HG03139 (cell line): ENCODE results near the gene ZNF831.

Experiments
- ATAC-seq: cut with Tn5 transposase; IDR thresholded peaks from one replicate; pipeline ENCODE4 v1.9.1; 2021; ENCODE audit not compliant: unreplicated experiment

The ZNF831 gene

DNA sequence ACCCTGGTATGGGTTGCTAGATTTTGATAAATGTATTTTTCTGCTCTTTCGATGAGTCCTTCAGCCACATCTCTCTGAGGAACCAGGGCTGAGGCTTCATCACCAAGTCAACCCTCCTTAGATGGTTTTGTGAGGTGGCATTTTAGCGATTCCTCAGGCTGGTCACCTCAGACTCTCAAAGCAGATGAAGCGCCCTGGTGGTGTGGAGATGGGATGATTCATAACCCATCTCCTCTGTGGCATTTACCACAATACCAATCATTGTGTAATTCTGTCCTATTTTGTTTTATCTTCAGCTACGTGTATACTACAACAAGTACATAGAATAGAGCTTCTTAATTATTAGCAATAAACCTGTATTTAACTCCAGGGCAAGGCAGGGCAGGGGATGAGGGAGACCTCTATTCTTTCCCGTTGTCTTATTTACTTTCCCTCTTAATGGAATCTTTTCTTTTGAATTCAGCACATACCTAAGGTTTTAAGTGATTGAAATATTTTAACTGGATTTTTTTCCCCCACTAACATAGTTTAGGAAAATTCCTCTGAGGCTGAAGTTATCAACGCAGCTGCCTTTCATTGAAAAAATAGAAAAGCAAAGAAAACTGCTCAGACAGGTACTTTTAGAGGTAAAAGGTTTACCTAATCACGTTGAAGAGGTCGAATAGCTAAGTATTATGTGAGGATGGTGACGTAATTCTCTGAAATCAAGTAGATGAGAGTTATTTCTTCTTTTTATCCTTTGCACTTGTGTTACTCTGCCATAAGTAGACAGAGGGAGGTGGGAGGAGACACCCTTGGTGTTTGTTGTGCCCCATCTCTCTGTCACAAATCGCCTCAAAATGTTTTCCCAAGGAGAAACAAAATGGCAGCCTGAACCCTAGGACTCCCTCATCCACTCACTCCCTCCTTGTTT, 79.3 kb downstream of the ZNF831 start:
- no peak for ATAC-seq

DNA sequence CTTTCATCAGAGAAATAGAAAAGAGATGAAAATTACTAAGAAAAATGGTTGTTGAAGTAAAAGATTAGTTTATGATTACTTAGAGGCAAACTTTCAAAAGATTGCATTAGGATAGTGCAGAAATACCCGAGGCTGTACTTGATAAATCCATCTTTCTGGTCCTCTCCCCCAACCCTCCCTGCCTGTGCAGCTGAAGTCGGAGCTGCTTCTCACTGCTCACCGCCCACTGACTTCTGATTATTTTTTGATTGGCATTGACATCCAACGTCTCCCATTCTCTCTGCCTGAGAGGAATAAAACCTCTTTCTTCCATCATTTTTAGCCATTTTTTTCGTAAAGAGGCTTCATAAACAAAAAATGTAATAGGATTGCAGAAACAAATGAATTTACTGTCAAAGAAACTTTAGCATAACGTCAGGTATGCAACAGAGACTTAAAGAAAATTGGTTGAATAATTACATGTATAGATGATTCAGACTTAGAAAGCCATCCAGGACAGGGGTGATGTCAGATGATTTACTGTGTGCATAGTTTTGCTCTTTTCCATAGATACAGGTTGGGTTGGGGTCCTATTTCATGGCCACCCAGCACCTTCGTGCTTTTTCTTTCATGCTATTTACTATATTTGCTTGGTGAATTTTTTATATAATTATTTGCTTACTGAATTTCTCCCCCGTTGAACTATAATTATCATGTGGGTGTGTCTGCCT, 83.2 kb downstream of the ZNF831 start:
- ATAC-seq: no peak

GRCh38 chr20:59247731-59248684, 84.4 kb downstream of the ZNF831 start:
- ATAC-seq: no peak

DNA sequence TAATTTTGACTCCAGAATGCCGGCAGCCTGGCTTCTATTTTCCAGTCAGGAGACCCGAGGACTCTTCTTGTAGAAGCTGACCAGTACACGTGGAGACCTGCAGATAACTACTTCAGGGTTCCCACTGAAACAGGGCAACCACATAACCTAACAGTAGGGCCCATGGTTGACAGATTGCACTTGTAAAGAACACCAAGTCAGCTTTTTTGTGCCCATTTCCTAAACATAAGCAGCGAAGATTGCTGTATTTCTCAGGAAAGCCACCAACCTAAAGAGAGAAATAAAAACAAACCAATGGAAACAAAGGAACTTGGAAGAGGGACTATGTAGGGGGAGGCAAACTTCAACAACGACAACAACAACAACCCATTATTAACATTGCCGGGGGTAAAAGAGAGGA, 86.7 kb downstream of the ZNF831 start:
- no peak for ATAC-seq

GRCh38 chr20:59253325-59253724, 89.7 kb downstream of the ZNF831 start:
- no peak for ATAC-seq

DNA sequence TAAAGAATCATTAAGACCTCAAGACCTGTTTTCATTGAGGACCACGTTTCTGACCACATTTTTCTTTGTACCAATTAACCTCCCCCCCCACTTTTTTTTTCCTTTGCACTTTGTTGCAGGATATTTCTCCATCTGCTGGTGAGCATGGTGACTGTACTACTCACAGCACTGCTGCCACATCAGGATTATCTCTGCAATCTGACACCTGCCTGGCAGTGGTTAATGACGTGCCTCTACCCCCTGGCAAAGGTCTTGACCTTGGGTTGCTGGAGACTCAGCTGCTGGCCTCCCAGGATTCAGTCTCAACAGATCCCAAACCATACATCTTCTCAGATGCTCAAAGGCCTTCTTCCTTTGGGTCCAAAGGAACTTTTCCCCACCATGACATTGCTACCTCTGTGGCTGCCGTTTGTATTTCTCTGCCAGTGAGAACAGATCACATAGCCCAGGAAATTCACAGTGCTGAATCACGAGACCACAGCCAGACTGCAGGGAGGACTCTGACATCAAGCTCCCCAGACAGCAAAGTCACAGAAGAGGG, 90.2 kb downstream of the ZNF831 start:
- ATAC-seq: no peak

GRCh38 chr20:59255256-59255655, 91.6 kb downstream of the ZNF831 start:
- ATAC-seq: no peak

- no peak for ATAC-seq
Measured at GRCh38 chr20:59258221-59258621, 94.6 kb downstream of the ZNF831 start.

GRCh38 chr20:59259946-59260345, 96.3 kb downstream of the ZNF831 start:
- no peak for ATAC-seq

- no peak for ATAC-seq
Measured at GRCh38 chr20:59265298-59265697, 101.7 kb downstream of the ZNF831 start.

DNA sequence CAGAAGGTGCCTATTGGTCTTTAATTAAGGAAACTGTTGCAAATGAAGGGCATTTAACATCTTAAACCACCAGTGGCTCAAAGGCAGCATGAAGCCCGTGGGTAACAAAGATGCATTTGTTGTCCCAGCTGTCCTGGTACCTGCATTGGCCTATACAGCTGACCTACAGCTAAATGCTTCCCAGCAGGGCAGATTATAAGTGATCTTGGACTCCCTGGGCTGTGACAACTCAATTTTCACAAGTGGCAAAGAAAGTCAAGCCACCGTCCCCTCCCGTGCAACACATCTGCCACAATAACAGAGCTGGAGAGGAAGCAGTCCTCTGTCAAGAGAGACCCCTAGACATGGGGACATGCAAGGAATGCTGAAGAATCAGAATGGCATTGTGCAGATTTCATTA, 105.2 kb downstream of the ZNF831 start:
- no peak for ATAC-seq

DNA sequence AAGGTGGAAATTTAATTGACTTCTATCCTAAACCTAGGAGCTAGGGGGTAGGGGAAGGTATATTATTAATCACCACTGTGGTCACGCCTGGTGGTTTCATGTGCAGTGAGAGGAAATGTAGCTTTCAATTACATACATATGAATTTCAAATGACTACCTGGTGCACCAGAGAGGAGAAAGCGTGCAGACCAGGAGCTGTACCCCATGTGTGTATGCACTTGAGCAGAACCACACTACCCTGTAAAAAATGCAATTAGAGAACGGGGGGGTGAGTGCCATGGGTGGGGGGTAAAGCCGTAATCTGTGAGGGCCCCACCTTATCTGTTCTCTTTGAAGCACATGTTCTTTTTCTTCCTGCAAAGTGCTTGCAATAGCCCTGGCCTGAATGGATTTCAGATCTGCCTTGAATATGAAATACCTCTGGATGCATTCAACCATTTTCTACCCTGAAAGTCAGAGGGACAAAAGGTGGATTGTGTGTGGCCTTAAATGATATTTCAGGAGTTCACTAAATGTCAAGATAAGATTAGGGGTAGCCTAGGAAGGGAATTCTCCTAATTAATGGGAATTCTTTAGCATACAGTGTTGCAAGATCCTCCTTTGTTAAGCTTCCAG, 105.9 kb downstream of the ZNF831 start:
- ATAC-seq: no peak

GRCh38 chr20:59270380-59270779, 106.8 kb downstream of the ZNF831 start:
- ATAC-seq: no peak

- ATAC-seq: no peak
Measured at GRCh38 chr20:59273739-59274357, 110.2 kb downstream of the ZNF831 start.

GRCh38 chr20:59276938-59277337, 113.3 kb downstream of the ZNF831 start:
- no peak for ATAC-seq

DNA sequence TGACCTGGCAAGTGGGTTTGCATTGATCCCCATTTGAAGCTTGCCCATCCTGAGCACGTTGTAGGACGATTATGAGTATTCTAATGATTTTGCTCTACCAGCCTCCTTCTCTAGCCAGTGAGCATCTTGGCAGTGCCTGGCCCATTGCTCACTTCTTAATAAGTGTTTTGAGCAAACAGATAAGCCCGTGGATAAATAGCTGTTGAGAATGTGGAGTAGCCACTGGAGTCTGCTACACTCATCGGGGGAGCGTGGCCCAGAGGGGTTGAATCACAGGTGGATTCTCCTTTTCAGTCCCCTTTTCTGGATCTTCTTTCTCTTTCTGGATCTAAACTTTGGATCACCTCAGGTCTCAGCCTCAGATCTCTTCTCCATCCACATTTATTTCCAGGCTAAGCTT, 120.8 kb downstream of the ZNF831 start:
- no peak for ATAC-seq

DNA sequence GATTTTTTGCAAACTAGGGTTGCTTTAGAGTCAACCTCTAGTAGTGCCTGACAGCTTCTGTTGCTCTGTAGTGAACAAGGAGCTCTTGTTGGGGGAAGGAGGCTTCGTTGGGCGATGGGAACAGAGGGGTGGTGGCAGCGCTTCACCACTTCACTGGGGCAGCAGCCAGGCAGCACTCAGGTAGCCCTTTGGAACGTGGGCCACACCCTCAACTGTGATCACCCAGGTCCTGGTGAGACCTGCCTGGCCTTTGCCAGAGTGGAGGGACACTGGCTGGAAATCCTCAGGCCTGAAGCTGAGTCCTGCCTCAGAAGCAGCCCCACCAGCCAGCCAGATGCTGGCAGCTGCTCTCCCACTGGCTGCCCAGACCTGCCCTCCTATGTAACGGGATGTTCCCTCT, 126.4 kb downstream of the ZNF831 start:
- no peak for ATAC-seq

DNA sequence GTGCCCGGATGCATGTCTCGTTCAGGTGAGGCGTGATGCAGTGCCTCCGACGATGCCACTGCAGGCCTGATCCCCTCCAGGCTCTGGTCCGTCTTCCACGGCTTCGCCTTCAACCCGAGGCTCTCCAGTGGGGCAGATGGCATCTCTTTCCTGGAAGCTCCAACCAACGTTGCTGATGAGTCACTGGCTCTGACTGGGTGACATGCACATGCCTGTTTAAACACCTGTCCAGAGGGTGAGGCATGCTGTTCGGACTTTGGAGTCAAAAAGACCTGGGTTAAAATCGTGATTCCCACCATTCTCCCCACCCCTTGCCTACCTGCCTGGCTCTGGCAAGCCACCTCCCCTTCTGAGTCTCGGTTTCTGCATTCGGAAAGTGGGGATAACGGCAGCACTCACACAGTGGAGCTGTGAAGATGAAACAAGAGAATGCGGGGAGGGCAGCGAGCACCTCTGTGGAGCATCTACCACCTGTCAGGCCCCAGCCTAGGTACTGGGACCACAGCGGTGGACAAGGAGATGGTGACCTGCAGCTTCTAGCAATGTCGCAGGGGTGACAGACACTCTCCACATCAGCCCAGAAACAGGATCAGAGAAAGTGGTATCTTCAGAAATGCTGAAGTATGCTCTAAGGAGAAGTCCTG, 128.2 kb downstream of the ZNF831 start:
- ATAC-seq: no peak

DNA sequence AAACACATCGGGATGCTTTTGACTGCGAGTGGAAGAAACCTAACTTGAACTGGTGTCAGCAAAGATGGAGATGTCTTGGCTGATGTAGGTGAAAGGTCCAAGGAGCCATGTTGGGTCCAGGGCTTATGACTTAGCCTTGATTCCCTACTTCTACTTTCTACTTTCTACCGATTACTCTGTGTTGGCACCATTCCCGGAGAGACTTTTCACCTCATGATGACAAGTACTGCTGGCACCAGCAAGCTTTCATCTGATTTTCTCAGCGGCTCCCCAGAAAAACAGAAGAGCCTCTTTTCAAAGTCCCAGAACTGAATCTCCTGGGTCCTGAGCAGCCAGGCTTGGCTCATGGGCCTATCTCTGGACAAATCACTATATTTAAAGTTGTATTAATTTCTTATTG, 131.9 kb downstream of the ZNF831 start:
- no peak for ATAC-seq

DNA sequence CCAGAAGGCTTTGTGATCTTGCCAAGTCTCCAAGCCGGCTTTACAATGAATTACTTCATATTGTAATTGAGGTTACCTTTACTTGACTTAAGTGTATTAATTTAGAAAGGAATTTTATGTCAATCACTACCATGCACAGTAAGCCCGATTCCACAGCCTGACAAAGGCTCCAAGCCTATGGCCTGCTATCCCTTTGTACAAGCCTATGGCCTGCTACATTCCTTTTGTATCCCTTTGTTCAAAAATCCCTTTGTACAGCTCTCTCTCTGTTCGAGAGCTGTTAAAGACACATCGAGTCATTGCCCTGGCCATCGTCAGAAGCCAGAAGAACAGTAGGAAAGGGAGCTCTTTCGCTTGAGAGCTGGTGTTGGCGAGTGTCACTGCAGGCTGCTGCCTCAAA, 134.1 kb downstream of the ZNF831 start:
- no peak for ATAC-seq
